GM12891 (cell line): ENCODE data around the gene PTCD1.

ENCODE experiments used
- POLR2A ChIP-seq: IDR thresholded peaks from 2 replicates; pipeline ENCODE4 v1.6.1; 2011; ENCODE audit warnings: low read depth, low read length, control low read depth
- POLR2AphosphoS5 ChIP-seq: IDR thresholded peaks from 2 replicates; pipeline ENCODE4 v1.6.1; 2011; ENCODE audit warnings: low read depth, low read length, control low read depth
- SPI1 ChIP-seq: IDR thresholded peaks from 2 replicates; pipeline ENCODE4 v1.6.1; 2011; ENCODE audit warnings: low read depth, low read length, control low read depth
- TAF1 ChIP-seq: IDR thresholded peaks from 2 replicates; pipeline ENCODE4 v1.6.1; 2011; ENCODE audit warnings: low read depth, low read length, control low read depth

DNA sequence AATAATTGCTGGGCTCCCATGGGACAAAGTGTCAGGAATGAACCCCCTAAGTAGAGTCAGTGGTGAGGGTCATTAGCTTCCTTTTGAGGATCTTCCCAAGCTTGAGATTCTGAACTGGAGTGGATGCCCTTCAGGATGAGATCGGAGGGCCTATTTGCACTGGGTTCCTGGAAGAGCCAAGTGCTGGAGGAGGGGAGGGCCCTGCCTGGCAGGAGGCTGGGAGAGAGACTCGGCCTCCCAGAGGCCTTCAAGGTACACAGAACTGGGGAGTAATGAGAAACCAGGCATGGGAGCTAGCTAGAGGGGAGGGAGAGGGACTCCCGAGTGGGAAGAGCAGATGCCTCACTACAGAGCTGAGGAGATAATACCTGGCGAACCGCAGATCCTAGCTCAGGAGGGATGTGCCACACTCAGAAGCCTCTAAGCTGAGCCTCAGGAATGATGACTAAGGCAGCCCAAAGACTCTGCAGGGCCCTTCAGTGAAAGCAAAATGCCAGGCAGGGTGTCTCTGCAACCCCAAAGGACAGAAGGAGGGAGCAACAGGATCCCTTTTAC, 39.6 kb downstream of the PTCD1 start:
- TF ChIP-seq SPI1 (no peak), POLR2AphosphoS5 (no peak), POLR2A (0 out of 2 replicates have a peak, but pooled peaks have one; percentile 33), TAF1 (no peak)
